Posterior cingulate gyrus (tissue), 11 donors: ENCODE results near the gene CRMP1.

Source experiments
- DNase-seq, 10 donors: peaks; one replicate each; pipeline versions ENCODE4 v3.0.0 to v3.0.0-alpha.2; 2020 to 2021; ENCODE audit warnings: mixed read lengths in 3 of 10
- intact Hi-C: fragments of 100-400 bp; cut with DNase I; formaldehyde crosslinking; loops from one replicate; pipeline ENCODE4 v1.15.1; 2023

CRMP1 gene

GRCh38 chr4:5893004-5893580, at the start of gene CRMP1:
Gene CRMP1 (minus strand): TSS chr4:5893086. CDS start chr4:5892969, 117 bp downstream.
- intact Hi-C loops: no loop called here
- DNase-seq: peak in 8 of 10 donors; percentile 46 to 94 (median 67)

GRCh38 chr4:5941601-5942000, 48.7 kb upstream of the CRMP1 start:
- no peak for DNase-seq

GRCh38 chr4:5940470-5941203, 47.8 kb upstream of the CRMP1 start:
- no peak for DNase-seq
- intact Hi-C loops: no loop called here

More at GRCh38 chr4:5941601-5942000, 48.7 kb upstream of the CRMP1 start:
- intact Hi-C loops: no loop called here

GRCh38 chr4:5933996-5934831, 41.3 kb upstream of the CRMP1 start:
- peak in 2 of 10 donors; percentile 50 to 69 for DNase-seq
- intact Hi-C loops: no loop called here

- intact Hi-C loops: no loop called here
- no peak for DNase-seq
Measured at GRCh38 chr4:5933116-5933515, 40.2 kb upstream of the CRMP1 start.

- no peak for DNase-seq
- intact Hi-C loops: no loop called here
Measured at GRCh38 chr4:5932035-5932568, 39.2 kb upstream of the CRMP1 start.

- DNase-seq: no peak
- intact Hi-C loops: no loop called here
Measured at GRCh38 chr4:5931526-5931925, 38.6 kb upstream of the CRMP1 start.

- no peak for DNase-seq
Measured at GRCh38 chr4:5930876-5931275, 38.0 kb upstream of the CRMP1 start.

GRCh38 chr4:5930456-5930855, 37.6 kb upstream of the CRMP1 start:
- intact Hi-C loops: no loop called here
- peak in 2 of 10 donors; percentile 55 to 77 for DNase-seq

More at GRCh38 chr4:5930876-5931275, 38.0 kb upstream of the CRMP1 start:
- intact Hi-C loops: no loop called here

GRCh38 chr4:5928844-5929420, 36.0 kb upstream of the CRMP1 start:
- DNase-seq: no peak

GRCh38 chr4:5928274-5928673, 35.4 kb upstream of the CRMP1 start:
- DNase-seq: peak in 1 of 10 donors; percentile 33

More at GRCh38 chr4:5928844-5929420, 36.0 kb upstream of the CRMP1 start:
- intact Hi-C loops: no loop called here

GRCh38 chr4:5927747-5928146, 34.9 kb upstream of the CRMP1 start:
- DNase-seq: peak in 1 of 10 donors; percentile 62
- intact Hi-C loops: no loop called here

More at GRCh38 chr4:5928274-5928673, 35.4 kb upstream of the CRMP1 start:
- intact Hi-C loops: no loop called here

GRCh38 chr4:5927116-5927515, 34.2 kb upstream of the CRMP1 start:
- intact Hi-C loops: no loop called here
- DNase-seq: no peak

- no peak for DNase-seq
- intact Hi-C loops: no loop called here
Measured at GRCh38 chr4:5926598-5926997, 33.7 kb upstream of the CRMP1 start.

- intact Hi-C loops: no loop called here
- DNase-seq: no peak
Measured at GRCh38 chr4:5925419-5926200, 32.7 kb upstream of the CRMP1 start.

- intact Hi-C loops: no loop called here
- no peak for DNase-seq
Measured at GRCh38 chr4:5924461-5925125, 31.7 kb upstream of the CRMP1 start.

GRCh38 chr4:5923376-5923775, 30.5 kb upstream of the CRMP1 start:
- intact Hi-C loops: no loop called here
- DNase-seq: no peak

GRCh38 chr4:5922556-5922955, 29.7 kb upstream of the CRMP1 start:
- no peak for DNase-seq
- intact Hi-C loops: no loop called here

GRCh38 chr4:5921981-5922380, 29.1 kb upstream of the CRMP1 start:
- intact Hi-C loops: no loop called here
- DNase-seq: no peak
